NCI-H2171 treated with DMSO at 0.1 percent for 48 hours (cell line): ENCODE results near the gene TBC1D1.

Experiments
- DNase-seq: peaks from one replicate; lab custom pipeline; 2025; lab: John Stamatoyannopoulos, UW

The TBC1D1 gene

GRCh38 chr4:38172078-38172477 lies 281.2 kb downstream of the TBC1D1 start:
- DNase-seq, result no peak

DNA sequence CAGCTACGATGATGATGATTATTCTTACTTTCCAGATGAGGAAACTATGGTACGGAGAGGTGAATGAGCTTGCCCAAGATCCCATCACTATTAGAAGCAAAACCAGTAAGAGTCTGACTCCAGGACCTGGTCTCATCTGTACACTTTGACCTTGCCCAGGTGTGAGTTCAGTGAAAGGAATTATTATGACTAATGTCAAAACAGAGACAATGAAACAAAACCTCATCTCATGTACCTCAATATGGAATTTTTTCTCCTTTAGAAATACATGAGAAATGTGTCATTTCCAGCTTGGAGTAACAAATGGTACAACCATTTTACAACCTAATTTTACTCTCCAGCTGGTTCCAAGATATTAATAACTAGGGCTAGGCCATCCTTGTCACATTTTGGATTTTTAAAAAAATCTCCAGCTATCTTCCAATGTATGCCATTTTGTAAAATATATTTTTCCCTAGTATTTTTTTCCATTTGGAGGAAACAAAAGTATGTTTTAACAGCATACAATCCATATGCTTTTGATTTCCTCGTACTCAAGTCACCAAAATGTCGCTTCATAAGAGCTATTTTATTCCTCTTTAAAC lies 283.1 kb downstream of the TBC1D1 start:
- no peak for DNase-seq

DNA sequence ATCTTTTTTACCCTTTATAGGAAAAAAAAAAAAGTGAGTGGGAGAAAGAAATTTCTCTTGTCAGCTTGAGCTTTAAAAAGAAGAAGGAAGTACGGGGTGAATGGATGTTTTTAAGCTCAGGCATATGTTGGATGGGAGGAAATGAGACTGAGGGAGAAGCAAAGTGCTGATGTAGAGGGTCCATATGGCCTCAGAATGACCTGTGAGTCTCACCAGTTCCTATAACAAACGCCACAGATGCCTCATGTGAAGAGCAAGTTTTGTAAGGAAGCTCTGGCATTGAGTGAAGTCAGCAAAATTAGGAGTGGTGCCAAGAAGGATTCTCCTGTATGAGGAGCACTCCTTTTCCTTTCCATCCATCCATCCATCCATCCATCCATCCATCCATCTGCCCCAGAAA lies 283.9 kb downstream of the TBC1D1 start:
- no peak for DNase-seq

GRCh38 chr4:38176165-38176564 lies 285.3 kb downstream of the TBC1D1 start:
- no peak for DNase-seq

DNA sequence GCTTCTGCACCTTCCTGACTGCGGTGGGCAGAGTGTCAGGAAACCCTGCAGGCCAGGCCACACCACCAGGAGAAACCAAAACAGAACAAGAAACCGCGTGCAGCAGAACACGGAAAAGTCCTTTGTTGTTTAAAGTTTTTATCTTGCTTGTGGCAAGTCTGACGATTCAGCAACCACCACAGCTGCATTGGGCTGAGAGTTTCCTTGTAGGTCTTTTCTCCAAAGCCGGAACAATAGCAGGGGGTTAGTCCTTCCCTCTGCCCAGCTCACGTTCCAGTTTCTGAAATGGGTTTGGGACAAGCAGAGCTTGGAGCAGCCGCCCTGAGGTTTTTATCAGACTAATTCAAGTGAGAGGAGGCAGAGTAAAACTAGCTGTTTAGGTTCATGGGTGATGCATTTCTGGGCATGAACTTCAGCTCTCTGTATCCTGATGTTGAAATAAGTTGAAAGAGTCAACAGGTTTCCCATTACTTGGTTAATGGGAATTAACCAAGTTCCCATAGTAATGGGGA lies 286.2 kb downstream of the TBC1D1 start:
- no peak for DNase-seq

DNA sequence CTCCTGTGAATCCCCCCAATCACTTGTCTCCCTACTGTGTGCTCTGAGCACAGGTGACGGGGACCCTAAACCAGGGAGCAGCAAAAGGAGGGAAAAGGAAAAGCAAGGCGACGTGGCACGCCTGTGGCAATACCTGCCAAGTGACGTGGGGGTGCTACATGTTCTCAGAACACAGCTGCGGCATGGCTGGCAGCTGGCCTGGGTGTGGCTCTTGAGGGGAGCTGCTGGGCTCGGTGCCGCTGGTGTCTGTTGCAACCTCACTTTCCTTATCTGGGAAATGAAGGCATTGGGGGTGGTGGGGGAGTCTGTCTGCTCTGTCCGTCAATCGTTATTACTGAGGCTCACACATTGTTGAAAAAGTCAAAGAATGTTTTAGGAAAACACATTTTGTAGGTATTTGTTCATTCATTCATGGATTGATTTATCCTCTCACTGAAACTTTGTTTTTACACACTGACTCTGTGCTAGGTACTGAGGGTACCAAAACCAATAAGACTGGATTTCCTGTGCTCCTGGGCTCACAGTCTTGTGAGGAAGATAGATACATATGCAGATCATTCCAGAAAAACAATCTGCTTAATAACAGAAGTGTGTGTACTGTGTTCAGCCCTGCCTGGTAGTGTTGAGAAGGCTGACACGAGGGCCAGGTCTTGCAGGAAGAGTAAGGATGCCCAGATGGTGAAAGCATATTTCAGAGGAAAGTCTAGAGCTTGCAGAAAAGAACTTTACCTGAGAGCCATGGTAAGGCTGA lies 286.9 kb downstream of the TBC1D1 start:
- DNase-seq, result peak; percentile 70

DNA sequence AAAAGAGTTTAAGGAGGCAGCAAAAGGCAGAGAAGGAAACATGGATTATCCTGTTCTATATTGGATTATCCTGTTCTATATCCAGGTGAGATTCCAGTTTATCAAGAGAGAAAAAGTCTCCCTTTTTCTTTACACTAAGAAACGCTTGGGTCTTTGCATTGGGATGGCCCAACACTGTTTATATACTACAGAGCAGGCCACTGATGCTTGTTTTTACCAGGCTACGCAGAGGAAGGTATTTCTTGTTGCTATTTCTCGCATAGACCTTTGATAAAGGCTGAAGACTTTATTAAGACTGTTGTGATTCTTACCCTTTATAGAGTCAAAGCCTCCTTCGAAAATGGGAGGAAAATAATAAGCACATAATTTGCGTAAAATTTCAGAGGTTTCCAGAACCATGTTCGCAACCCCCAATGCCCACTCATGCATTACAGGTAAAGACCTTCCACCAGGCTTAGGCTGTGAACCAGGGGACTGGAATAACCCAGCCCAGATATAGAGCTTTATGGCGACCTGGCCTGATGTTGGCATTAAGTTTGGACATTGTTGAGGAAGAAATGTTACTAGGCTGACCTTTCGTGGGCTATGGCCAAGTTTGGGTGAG lies 287.6 kb downstream of the TBC1D1 start:
- DNase-seq, result no peak

GRCh38 chr4:38179690-38180377 lies 288.9 kb downstream of the TBC1D1 start:
- DNase-seq, result peak; percentile 32

DNA sequence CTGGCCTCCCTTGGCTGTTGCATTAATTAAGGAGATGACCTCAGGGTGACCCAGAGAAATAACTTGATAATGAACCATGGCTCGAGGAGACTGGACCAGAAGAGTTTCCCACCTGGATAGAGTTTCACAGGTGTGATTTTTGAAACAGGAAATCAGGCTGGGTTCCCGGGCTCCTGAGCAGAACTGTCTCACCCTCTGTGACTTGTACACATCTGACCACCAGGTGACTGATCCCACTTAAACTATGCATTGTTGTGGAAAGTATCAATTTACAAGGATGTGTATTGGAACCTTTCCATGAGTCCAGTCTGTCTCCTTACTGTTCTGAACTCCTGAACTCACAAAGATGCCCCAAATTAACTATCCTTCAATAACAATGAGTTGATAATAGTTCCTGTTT lies 289.6 kb downstream of the TBC1D1 start:
- DNase-seq, result no peak

DNA sequence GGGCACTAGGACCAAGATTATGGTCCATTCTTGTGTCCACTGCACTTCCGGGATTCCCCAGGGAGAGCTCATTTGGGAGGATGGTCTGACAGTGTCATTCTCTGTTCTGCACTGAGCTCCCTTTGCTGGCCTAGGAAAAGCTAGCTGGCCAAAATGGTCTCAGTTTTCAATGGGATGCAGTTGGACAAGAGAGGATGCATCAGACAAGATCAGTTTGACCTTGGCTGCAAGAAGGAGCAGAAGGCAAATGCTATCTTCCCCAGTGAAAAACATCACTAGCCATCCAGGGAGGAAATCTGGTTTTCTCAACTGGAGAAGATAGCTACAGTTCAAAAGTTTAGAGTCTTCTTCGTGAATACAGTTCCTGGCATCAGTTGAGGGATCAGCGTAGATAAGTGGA lies 290.4 kb downstream of the TBC1D1 start:
- no peak for DNase-seq

DNA sequence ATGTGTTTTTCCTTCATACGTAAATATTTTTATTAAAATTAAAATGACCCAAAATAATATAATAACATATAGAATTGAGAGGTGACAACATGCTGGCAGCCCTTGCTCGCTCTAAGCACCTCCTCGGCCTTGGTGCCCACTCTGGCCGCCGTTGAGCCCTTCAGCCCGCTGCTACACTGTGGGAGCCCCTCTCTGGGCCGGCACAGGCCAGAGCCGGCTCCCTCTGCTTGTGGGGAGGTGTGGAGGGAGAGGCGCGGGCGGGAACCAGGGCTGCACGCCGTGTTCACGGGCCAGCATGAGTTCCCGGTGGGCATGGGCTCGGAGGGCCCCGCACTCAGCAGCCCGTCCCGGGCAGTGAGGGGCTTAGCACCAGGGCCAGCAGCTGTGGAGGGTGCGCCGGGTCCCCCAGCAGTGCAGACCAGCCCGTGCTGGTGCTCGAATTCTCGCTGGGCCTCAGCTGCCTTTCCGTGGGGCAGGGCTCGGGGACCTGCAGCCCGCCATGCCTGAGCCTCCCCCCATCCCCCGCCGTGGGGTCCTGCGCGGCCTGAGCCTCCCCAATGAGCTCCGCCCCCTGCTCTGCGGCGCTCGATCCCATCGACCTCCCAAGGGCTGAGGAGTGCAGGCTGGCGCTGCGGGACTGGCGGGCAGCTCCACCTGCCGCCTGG lies 291.6 kb downstream of the TBC1D1 start:
- DNase-seq, result no peak

GRCh38 chr4:38184404-38184803 lies 293.5 kb downstream of the TBC1D1 start:
- DNase-seq, result no peak

- DNase-seq, result no peak
Measured at GRCh38 chr4:38185406-38186144, 294.7 kb downstream of the TBC1D1 start.

DNA sequence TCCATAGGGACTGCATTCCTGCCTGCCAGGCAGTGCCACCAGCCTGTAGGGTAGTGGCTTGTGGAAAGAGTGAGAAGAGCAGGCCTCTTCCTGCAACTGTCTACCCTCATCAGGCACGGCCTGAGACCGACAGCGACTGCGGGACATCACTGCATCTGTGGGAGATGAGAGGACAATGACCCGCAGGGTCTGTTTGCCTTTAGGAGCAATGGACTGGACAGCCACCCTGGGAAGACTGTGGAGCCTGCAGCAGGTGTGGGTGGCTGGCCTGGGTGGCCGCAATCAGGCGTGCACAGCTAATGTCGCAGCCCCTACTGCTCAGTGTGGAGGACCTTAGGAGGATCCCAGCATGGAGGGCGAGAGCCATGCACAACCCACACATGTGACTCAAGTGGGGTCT lies 297.3 kb downstream of the TBC1D1 start:
- no peak for DNase-seq

GRCh38 chr4:38188631-38189101 lies 297.8 kb downstream of the TBC1D1 start:
- DNase-seq, result no peak
